ENCODE measurements around the gene C19orf81.

Gene C19orf81

GRCh38 chr19:50659318-50660087 is 10.3 kb downstream of the C19orf81 start:
- ChIA-PET POLR2A (interaction anchor here (0.6 to 0.7 kb wide), 4 partner anchors 10 to 306 kb away, joined by 3 to 12 read pairs (median 3); no protein-coding TSS in a partner anchor), CTCF (interaction anchor here (1.4 kb wide), 2 partner anchors 11 to 121 kb away, joined by 3 to 9 read pairs; no protein-coding TSS in a partner anchor)
- no peaks in the 10 kb centered on the region for H3K36me3 ChIP-seq (ENCODE audit: control insufficient read depth in 2 of 2, insufficient read depth in 1 of 2, low read length in 2 of 2)
- H3K9me3 ChIP-seq (ENCODE audit: control insufficient read depth, insufficient read depth, low read depth, low read length), result no peaks in the 10 kb centered on the region
- H3K27ac ChIP-seq (ENCODE audit: extremely low read depth, low read depth, low read length), result no peak overlapping the region
- H3K4me3 ChIP-seq (ENCODE audit: low read depth, low read length), result peak overlapping the region; percentile 42
- TF ChIP-seq ZNF707 (tag by site-specific recombination; IDR thresholded peaks at IDR 0.05) (no peak), ZNF549 (tag by site-specific recombination; IDR thresholded peaks at IDR 0.05) (no peak), ZNF423 (tag by site-specific recombination; IDR thresholded peaks at IDR 0.05) (no peak), ZNF37A (tag by site-specific recombination; IDR thresholded peaks at IDR 0.05) (no peak), ZNF561 (tag by site-specific recombination; IDR thresholded peaks at IDR 0.05; ENCODE audit: borderline replicate concordance) (no peak), YY2 (tag by site-specific recombination; IDR thresholded peaks at IDR 0.05) (no peak), SP3 (tag by site-specific recombination; IDR thresholded peaks at IDR 0.05) (no peak), KLF7 (tag by site-specific recombination; IDR thresholded peaks at IDR 0.05; ENCODE audit: borderline replicate concordance) (no peak), ZNF18 (tag by site-specific recombination; IDR thresholded peaks at IDR 0.05) (no peak), SALL2 (tag by site-specific recombination; IDR thresholded peaks at IDR 0.05; ENCODE audit: borderline replicate concordance) (no peak), ZFP3 (tag by site-specific recombination; IDR thresholded peaks at IDR 0.05; ENCODE audit: low read depth) (no peak)
- TF ChIP-seq, protein P1, sequence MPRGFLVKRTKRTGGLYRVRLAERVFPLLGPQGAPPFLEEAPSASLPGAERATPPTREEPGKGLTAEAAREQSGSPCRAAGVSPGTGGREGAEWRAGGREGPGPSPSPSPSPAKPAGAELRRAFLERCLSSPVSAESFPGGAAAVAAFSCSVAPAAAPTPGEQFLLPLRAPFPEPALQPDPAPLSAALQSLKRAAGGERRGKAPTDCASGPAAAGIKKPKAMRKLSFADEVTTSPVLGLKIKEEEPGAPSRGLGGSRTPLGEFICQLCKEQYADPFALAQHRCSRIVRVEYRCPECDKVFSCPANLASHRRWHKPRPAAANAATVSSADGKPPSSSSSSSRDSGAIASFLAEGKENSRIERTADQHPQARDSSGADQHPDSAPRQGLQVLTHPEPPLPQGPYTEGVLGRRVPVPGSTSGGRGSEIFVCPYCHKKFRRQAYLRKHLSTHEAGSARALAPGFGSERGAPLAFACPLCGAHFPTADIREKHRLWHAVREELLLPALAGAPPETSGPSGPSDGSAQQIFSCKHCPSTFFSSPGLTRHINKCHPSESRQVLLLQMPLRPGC (tag by site-specific recombination; IDR thresholded peaks at IDR 0.05), result no peak
- peaks cover 5% of the 10 kb centered on the region for H3K4me1 ChIP-seq (ENCODE audit: control insufficient read depth, insufficient read depth, low read length)

DNA sequence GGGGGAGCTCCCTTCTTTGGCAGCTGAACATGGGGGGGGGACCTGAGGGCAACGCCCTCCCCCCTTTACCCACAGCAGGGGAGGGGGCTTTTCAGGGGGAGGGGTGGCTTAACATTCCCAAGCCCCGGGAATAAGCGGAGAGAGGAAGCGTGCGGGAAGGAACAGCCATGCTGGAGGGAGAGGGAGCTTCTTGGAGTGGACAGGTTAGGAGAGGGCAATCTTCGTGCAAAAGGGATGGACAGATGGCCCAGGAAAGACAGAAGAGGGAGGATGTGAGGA is 10.8 kb downstream of the C19orf81 start:
- POLR2A ChIA-PET, result interaction anchor here (0.6 to 0.7 kb wide), 7 partner anchors 10 to 307 kb away, joined by 3 to 12 read pairs (median 3); no protein-coding TSS in a partner anchor
- H3K9me3 ChIP-seq (ENCODE audit: control insufficient read depth, insufficient read depth, low read depth, low read length), result no peaks in the 10 kb centered on the region
- CTCF ChIA-PET, result interaction anchor here (0.8 to 1.4 kb wide), 4 partner anchors 10 to 122 kb away, joined by 3 to 9 read pairs (median 5); no protein-coding TSS in a partner anchor
- peaks cover 5% of the 10 kb centered on the region for H3K4me1 ChIP-seq (ENCODE audit: control insufficient read depth, insufficient read depth, low read length)
- no peak overlapping the region for H3K27ac ChIP-seq (ENCODE audit: extremely low read depth, low read depth, low read length)
- no peaks in the 10 kb centered on the region for H3K36me3 ChIP-seq (ENCODE audit: control insufficient read depth in 2 of 2, insufficient read depth in 1 of 2, low read length in 2 of 2)
- TF ChIP-seq ZSCAN23 (tag by site-specific recombination; IDR thresholded peaks at IDR 0.05), result no peak
- no peak for TF ChIP-seq ATF2 (tag by site-specific recombination; IDR thresholded peaks at IDR 0.05; ENCODE audit: low read depth)
- TF ChIP-seq ZNF791 (tag by site-specific recombination; IDR thresholded peaks at IDR 0.05), result no peak
- no peak for TF ChIP-seq ZNF280D (tag by site-specific recombination; IDR thresholded peaks at IDR 0.05)
- no peak for TF ChIP-seq GLI4 (tag by site-specific recombination; IDR thresholded peaks at IDR 0.05)
- TF ChIP-seq ZNF580 (tag by site-specific recombination; IDR thresholded peaks at IDR 0.05), result no peak
- no peak overlapping the region for H3K4me3 ChIP-seq (ENCODE audit: low read depth, low read length)
